Measurements from ENCODE around the gene EFNB2.

The EFNB2 gene

GRCh38 chr13:106484537-106485193, 50.8 kb downstream of the EFNB2 start:
- no peak for DNase-seq (ENCODE audit: low read depth in 2 of 2)

GRCh38 chr13:106484084-106484483, 51.4 kb downstream of the EFNB2 start:
- no peak for DNase-seq (ENCODE audit: low read depth in 2 of 2)

- no peak for DNase-seq (ENCODE audit: low read depth in 2 of 2)
Measured at GRCh38 chr13:106481919-106482318, 53.5 kb downstream of the EFNB2 start.

GRCh38 chr13:106480351-106480910, 55.0 kb downstream of the EFNB2 start:
- no peak for DNase-seq (ENCODE audit: low read depth in 2 of 2)

GRCh38 chr13:106479929-106480328, 55.5 kb downstream of the EFNB2 start:
- no peak for DNase-seq (ENCODE audit: low read depth in 2 of 2)

GRCh38 chr13:106478116-106478515, 57.3 kb downstream of the EFNB2 start:
- no peak for DNase-seq (ENCODE audit: low read depth in 2 of 2)

GRCh38 chr13:106477303-106477702, 58.2 kb downstream of the EFNB2 start:
- DNase-seq (ENCODE audit: low read depth in 2 of 2), result no peak

GRCh38 chr13:106475852-106476251, 59.6 kb downstream of the EFNB2 start:
- no peak for DNase-seq (ENCODE audit: low read depth in 2 of 2)

GRCh38 chr13:106474912-106475311, 60.5 kb downstream of the EFNB2 start:
- DNase-seq (ENCODE audit: low read depth in 2 of 2), result no peak

- no peak for DNase-seq (ENCODE audit: low read depth in 2 of 2)
Measured at GRCh38 chr13:106473154-106473553, 62.3 kb downstream of the EFNB2 start.

GRCh38 chr13:106472621-106473020, 62.8 kb downstream of the EFNB2 start:
- DNase-seq (ENCODE audit: low read depth in 2 of 2), result no peak

- DNase-seq (ENCODE audit: low read depth in 2 of 2), result no peak
Measured at GRCh38 chr13:106471957-106472543, 63.4 kb downstream of the EFNB2 start.

GRCh38 chr13:106470576-106470975, 64.9 kb downstream of the EFNB2 start:
- no peak for DNase-seq (ENCODE audit: low read depth in 2 of 2)

- no peak for DNase-seq (ENCODE audit: low read depth in 2 of 2)
Measured at GRCh38 chr13:106468744-106469590, 66.5 kb downstream of the EFNB2 start.

GRCh38 chr13:106468207-106468606, 67.3 kb downstream of the EFNB2 start:
- no peak for DNase-seq (ENCODE audit: low read depth in 2 of 2)

GRCh38 chr13:106467427-106468122, 67.9 kb downstream of the EFNB2 start:
- DNase-seq (ENCODE audit: low read depth in 2 of 2), result no peak

GRCh38 chr13:106466691-106467426, 68.6 kb downstream of the EFNB2 start:
- no peak for DNase-seq (ENCODE audit: low read depth in 2 of 2)

- no peak for DNase-seq (ENCODE audit: low read depth in 2 of 2)
Measured at GRCh38 chr13:106464076-106464475, 71.4 kb downstream of the EFNB2 start.

- no peak for DNase-seq (ENCODE audit: low read depth in 2 of 2)
Measured at GRCh38 chr13:106462710-106463109, 72.8 kb downstream of the EFNB2 start.

- no peak for DNase-seq (ENCODE audit: low read depth in 2 of 2)
Measured at GRCh38 chr13:106455777-106456176, 79.7 kb downstream of the EFNB2 start.

- DNase-seq (ENCODE audit: low read depth in 2 of 2), result no peak
Measured at GRCh38 chr13:106455190-106455589, 80.3 kb downstream of the EFNB2 start.
